OCI-LY7 (cell line): ENCODE results near the gene GNG7. TPM values are rescaled to one million over a fixed set of nuclear protein-coding genes. Genes with fewer than 3 reads are reported as not detected.
A peak's percentile ranks its signal among the peaks of the same experiment; 100 is the strongest.

ENCODE experiments used
- BruUV-seq: library from RNA; stranded (reverse); fragments of 400-500 nt; replicated peaks from 2 replicates; lab custom pipeline; 2021; lab: Mats Ljungman, UMichigan
- CTCF ChIA-PET: fragments of 300-600 bp; sonication (Branson Sonifier 250); formaldehyde crosslinking; loops from one replicate; lab custom pipeline; 2022; ENCODE audit warnings: antibody characterized with exemption; ENCODE audit not compliant: unreplicated experiment; lab: Charles Lee
- POLR2A ChIA-PET: fragments of 300-600 bp; sonication (Branson Sonifier 250); formaldehyde crosslinking; loops from one replicate; lab custom pipeline; 2022; ENCODE audit warnings: antibody characterized with exemption; lab: Charles Lee
- DNase-seq: peaks from one replicate; pipeline ENCODE4 v3.0.0-alpha.2; 2015; ENCODE audit warnings: low spot score
- H2AFZ ChIP-seq: fragments of 200-600 bp; sonication (generic), shearing (Covaris generic); 2 replicates; pipeline ENCODE4 v1.6.1; 2014; ENCODE audit warnings: mild to moderate bottlenecking, antibody characterized with exemption, low read length, moderate library complexity
- H3K27ac ChIP-seq: fragments of 200-600 bp; sonication (generic); 2 replicates; pipeline ENCODE4 v1.5.1; 2014; ENCODE audit warnings: mixed run types, low read depth, mild to moderate bottlenecking, moderate library complexity, low read length, inconsistent platforms; ENCODE audit not compliant: poor library complexity, severe bottlenecking
- H3K36me3 ChIP-seq: fragments of 200-600 bp; sonication (generic); 2 replicates; pipeline ENCODE4 v1.6.1; 2014; ENCODE audit warnings: mild to moderate bottlenecking, antibody characterized with exemption, low read length, moderate library complexity, mixed read lengths; ENCODE audit not compliant: insufficient read depth
- H3K4me1 ChIP-seq: fragments of 200-600 bp; sonication (generic); 2 replicates; pipeline ENCODE4 v1.5.1; 2014; ENCODE audit warnings: mild to moderate bottlenecking, low read length; ENCODE audit not compliant: insufficient read depth, poor library complexity, severe bottlenecking
- H3K4me2 ChIP-seq: fragments of 200-600 bp; sonication (generic); 2 replicates; pipeline ENCODE4 v1.6.1; 2014; ENCODE audit warnings: mild to moderate bottlenecking, low read length
- H3K4me3 ChIP-seq: fragments of 200-600 bp; sonication (generic); 2 replicates; pipeline ENCODE4 v1.5.1; 2014; ENCODE audit warnings: mild to moderate bottlenecking, low read depth, low read length; ENCODE audit not compliant: poor library complexity, severe bottlenecking
- H3K79me2 ChIP-seq: fragments of 200-600 bp; sonication (generic); 2 replicates; pipeline ENCODE4 v1.6.1; 2016; ENCODE audit warnings: low read depth, mild to moderate bottlenecking, low read length, moderate library complexity, mixed read lengths; ENCODE audit not compliant: insufficient read depth
- H3K9me2 ChIP-seq: fragments of 200-600 bp; sonication (generic); 2 replicates; pipeline ENCODE4 v1.6.1; 2016; ENCODE audit warnings: mild to moderate bottlenecking, low read length, mixed read lengths; ENCODE audit not compliant: insufficient read depth
- H3K9me3 ChIP-seq: fragments of 200-600 bp; sonication (generic); 2 replicates; pipeline ENCODE4 v1.6.1; 2014; ENCODE audit warnings: mild to moderate bottlenecking, mixed run types, low read length, mixed read lengths
- H4K20me1 ChIP-seq: fragments of 200-600 bp; sonication (generic); 2 replicates; pipeline ENCODE4 v1.6.1; 2014; ENCODE audit warnings: mild to moderate bottlenecking, antibody characterized with exemption, low read length, moderate library complexity, mixed read lengths; ENCODE audit not compliant: insufficient read depth
- EZH2phosphoT487 ChIP-seq: fragments of 200-600 bp; sonication (generic); IDR thresholded peaks from 2 replicates; pipeline ENCODE4 v1.6.1; 2018; ENCODE audit warnings: low read depth, borderline replicate concordance, mild to moderate bottlenecking, mixed run types, antibody characterized with exemption, low read length, moderate library complexity, mixed read lengths
- intact Hi-C: fragments of 100-400 bp; cut with micrococcal nuclease; formaldehyde crosslinking; loops from one replicate; pipeline ENCODE4 v1.10.0; 2022; ENCODE audit not compliant: unreplicated experiment
- total RNA-seq, 2 experiments: library from RNA; depleted of rRNA in 1 of 2; stranded (reverse); fragments of >200 nt in 1 of 2; shearing (Covaris generic) in 1 of 2; gene quantifications; 2 replicates each; pipeline ENCODE4 v1.2.3, GENCODE V29; 2014 to 2022
- TF ChIP-seq, protein P1 (sequence below): fragments of 200-600 bp; sonication (generic); conservative IDR thresholded peaks from 2 replicates; pipeline ENCODE4 v1.5.1; 2014; ENCODE audit warnings: mild to moderate bottlenecking, antibody characterized with exemption, low read length, moderate library complexity, mixed read lengths

GNG7 gene
- total RNA-seq, 2 experiments from 2014 or later = 13.9 to 15.3 TPM

DNA sequence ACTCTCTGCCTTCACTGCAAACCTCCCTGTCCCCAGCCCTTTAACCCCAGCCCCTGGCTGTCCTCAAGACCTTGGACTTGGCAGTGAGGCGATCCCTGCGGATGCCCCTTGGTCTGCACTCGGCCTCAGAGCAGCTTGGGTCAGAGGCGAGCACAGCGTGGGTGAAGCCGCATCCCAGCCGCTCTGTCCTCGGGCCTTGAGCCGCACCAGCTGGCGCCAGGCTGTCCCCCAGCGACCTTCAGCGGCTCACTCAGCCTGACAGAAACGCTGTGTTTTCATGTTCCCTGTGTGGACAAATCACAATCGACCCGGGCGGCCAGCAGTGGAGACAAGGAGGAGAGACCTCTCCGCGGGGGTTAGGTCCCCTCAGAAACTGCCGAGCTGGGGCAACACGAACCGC lies 52.0 kb downstream of the GNG7 start:
- ChIA-PET POLR2A (no interaction called here), CTCF (no interaction called here)
- BruUV-seq = no TSS peak
- TF ChIP-seq EZH2phosphoT487 = no peak
- TF ChIP-seq, protein P1, sequence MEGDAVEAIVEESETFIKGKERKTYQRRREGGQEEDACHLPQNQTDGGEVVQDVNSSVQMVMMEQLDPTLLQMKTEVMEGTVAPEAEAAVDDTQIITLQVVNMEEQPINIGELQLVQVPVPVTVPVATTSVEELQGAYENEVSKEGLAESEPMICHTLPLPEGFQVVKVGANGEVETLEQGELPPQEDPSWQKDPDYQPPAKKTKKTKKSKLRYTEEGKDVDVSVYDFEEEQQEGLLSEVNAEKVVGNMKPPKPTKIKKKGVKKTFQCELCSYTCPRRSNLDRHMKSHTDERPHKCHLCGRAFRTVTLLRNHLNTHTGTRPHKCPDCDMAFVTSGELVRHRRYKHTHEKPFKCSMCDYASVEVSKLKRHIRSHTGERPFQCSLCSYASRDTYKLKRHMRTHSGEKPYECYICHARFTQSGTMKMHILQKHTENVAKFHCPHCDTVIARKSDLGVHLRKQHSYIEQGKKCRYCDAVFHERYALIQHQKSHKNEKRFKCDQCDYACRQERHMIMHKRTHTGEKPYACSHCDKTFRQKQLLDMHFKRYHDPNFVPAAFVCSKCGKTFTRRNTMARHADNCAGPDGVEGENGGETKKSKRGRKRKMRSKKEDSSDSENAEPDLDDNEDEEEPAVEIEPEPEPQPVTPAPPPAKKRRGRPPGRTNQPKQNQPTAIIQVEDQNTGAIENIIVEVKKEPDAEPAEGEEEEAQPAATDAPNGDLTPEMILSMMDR = no peak
- no peak for DNase-seq
- no peaks in the 10 kb centered on the region for H3K9me3 ChIP-seq
- H3K36me3 ChIP-seq = no peaks in the 10 kb centered on the region
- H3K4me1 ChIP-seq = peaks cover 19% of the 10 kb centered on the region
- no peaks in the 10 kb centered on the region for H3K9me2 ChIP-seq
- H3K4me2 ChIP-seq = no peak overlapping the region
- no peaks in the 10 kb centered on the region for H3K79me2 ChIP-seq
- no peaks in the 10 kb centered on the region for H4K20me1 ChIP-seq
- intact Hi-C loops = no loop called here
- no peak overlapping the region for H2AFZ ChIP-seq
- no peak overlapping the region for H3K27ac ChIP-seq
- H3K4me3 ChIP-seq = no peak overlapping the region

DNA sequence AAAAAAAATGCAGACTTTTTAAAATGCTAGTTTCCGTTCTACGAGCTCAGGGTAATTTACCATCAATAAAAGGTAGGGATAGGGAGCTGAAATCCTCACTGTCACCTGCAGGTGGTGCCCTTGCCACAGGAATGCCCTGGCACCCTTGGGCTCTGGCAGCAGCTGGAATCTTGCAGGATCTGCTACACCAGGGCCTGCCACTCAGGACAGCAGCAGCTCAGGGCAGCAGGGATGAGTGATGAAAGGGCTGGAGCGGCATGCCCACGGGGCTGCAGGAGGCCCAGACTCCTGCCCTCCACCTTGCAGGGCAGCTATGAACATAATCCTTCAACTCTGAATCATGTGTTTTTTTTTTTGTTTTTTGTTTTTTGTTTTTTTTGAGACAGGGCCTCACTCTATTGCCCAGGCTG lies 54.0 kb downstream of the GNG7 start:
- intact Hi-C loops = loop anchor here (1.0 to 2.0 kb wide), 2 partner anchors 101 to 224 kb away; no protein-coding TSS in a partner anchor
- DNase-seq = peak; percentile 84
- CTCF ChIA-PET = interaction anchor here (0.7 to 1.0 kb wide), 3 partner anchors 98 to 239 kb away, joined by 3 read pairs; no protein-coding TSS in a partner anchor
- Histone ChIP-seq H3K9me2 (no peaks in the 10 kb centered on the region), H3K79me2 (no peaks in the 10 kb centered on the region), H3K4me2 (no peak overlapping the region), H3K4me1 (peaks cover 23% of the 10 kb centered on the region), H4K20me1 (no peaks in the 10 kb centered on the region), H3K36me3 (no peaks in the 10 kb centered on the region), H3K9me3 (no peaks in the 10 kb centered on the region), H3K4me3 (no peak overlapping the region), H3K27ac (no peak overlapping the region), H2AFZ (no peak overlapping the region)
- BruUV-seq = no TSS peak
- POLR2A ChIA-PET = interaction anchor here (0.6 to 1.2 kb wide), 5 partner anchors 20 to 172 kb away, joined by 3 to 5 read pairs (median 4); partner anchors contain the start of gene GADD45B
- no peak for TF ChIP-seq EZH2phosphoT487
- TF ChIP-seq, protein P1 = peak; percentile 98

DNA sequence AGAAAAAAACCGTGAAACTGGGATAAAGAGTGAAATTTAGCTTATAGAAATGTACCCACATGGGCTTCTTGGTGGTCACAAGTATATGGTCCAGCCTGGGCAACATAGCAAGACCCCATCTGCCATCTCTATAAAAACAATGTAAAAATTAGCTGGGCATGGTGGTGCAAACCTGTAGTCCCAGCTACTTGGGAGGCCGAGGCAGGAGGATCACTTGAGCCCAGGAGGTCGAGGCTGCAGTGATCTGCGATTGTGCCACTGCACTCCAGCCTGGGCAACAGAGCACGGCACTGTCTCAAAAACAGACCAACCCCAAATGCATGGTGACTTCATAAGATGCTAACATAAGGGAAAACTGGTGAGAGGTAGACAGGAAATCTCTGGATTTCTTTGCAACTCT lies 54.4 kb downstream of the GNG7 start:
- H3K4me2 ChIP-seq = no peak overlapping the region
- BruUV-seq = no TSS peak
- no peaks in the 10 kb centered on the region for H3K9me2 ChIP-seq
- no peak overlapping the region for H3K27ac ChIP-seq
- no peak overlapping the region for H2AFZ ChIP-seq
- intact Hi-C loops = loop anchor here (1.0 to 2.0 kb wide), 2 partner anchors 101 to 225 kb away; no protein-coding TSS in a partner anchor
- no peaks in the 10 kb centered on the region for H3K79me2 ChIP-seq
- H3K4me1 ChIP-seq = peaks cover 23% of the 10 kb centered on the region
- ChIA-PET POLR2A (interaction anchor here (0.6 to 1.2 kb wide), 4 partner anchors 21 to 172 kb away, joined by 3 to 5 read pairs (median 4); partner anchors contain the start of gene GADD45B), CTCF (interaction anchor here (0.7 to 1.0 kb wide), 3 partner anchors 98 to 239 kb away, joined by 3 read pairs; no protein-coding TSS in a partner anchor)
- H4K20me1 ChIP-seq = no peaks in the 10 kb centered on the region
- TF ChIP-seq, protein P1 = no peak
- TF ChIP-seq EZH2phosphoT487 = no peak
- no peak for DNase-seq
- no peaks in the 10 kb centered on the region for H3K9me3 ChIP-seq
- H3K4me3 ChIP-seq = no peak overlapping the region
- no peaks in the 10 kb centered on the region for H3K36me3 ChIP-seq
